Nephron progenitor cell (in vitro differentiated cells): ENCODE data around the gene DCAF12.

Source experiments
- DNase-seq: peaks from one replicate; pipeline ENCODE4 v3.0.0; 2021
- H3K27ac Mint-ChIP-seq: 2 replicates; pipeline ENCODE4 v1.8.0; 2021; ENCODE audit warnings: mild to moderate bottlenecking, moderate library complexity, mixed read lengths
- H3K27me3 Mint-ChIP-seq: 2 replicates; pipeline ENCODE4 v1.8.0; 2021; ENCODE audit warnings: mild to moderate bottlenecking, low read depth, mixed read lengths; ENCODE audit not compliant: poor library complexity
- H3K36me3 Mint-ChIP-seq: 2 replicates; pipeline ENCODE4 v1.8.0; 2021; ENCODE audit warnings: low read depth, mixed read lengths
- H3K4me1 Mint-ChIP-seq: 2 replicates; pipeline ENCODE4 v1.8.0; 2021; ENCODE audit warnings: mixed read lengths
- H3K4me3 Mint-ChIP-seq: 2 replicates; pipeline ENCODE4 v1.8.0; 2021; ENCODE audit warnings: mild to moderate bottlenecking, moderate library complexity, mixed read lengths
- H3K9me3 Mint-ChIP-seq: 2 replicates; pipeline ENCODE4 v1.8.0; 2021; ENCODE audit warnings: mild to moderate bottlenecking, moderate library complexity, mixed read lengths
- TF ChIP-seq, protein P1 (sequence below): fragments of 200-600 bp; sonication (generic); IDR thresholded peaks from 2 replicates; pipeline ENCODE4 v1.5.0; 2021; ENCODE audit warnings: antibody characterized with exemption

Gene DCAF12

DNA sequence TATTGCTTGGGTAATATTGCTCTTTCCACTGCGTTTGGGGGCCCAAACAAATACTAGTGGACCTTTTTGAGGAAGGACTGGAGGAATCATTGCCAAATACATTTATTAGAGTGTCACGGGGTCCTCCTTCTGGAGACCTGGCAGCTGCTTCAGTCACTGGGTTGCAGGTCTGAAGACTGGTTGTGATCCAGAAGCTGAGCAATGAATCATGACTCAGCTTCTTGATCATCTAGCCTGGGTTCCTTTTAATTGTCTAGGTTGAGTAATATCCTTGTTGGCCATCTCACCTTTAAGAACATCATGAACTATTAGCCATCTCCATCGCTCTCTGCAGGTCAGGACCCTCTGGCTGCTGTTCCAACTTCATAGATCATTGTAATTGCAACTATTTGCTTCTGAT is 36.9 kb upstream of the DCAF12 start:
- H3K36me3 Mint-ChIP-seq = no peaks in the 10 kb centered on the region
- no peaks in the 10 kb centered on the region for H3K9me3 Mint-ChIP-seq
- H3K27ac Mint-ChIP-seq = no peak overlapping the region
- H3K4me1 Mint-ChIP-seq = peaks cover 3% of the 10 kb centered on the region
- TF ChIP-seq, protein P1, sequence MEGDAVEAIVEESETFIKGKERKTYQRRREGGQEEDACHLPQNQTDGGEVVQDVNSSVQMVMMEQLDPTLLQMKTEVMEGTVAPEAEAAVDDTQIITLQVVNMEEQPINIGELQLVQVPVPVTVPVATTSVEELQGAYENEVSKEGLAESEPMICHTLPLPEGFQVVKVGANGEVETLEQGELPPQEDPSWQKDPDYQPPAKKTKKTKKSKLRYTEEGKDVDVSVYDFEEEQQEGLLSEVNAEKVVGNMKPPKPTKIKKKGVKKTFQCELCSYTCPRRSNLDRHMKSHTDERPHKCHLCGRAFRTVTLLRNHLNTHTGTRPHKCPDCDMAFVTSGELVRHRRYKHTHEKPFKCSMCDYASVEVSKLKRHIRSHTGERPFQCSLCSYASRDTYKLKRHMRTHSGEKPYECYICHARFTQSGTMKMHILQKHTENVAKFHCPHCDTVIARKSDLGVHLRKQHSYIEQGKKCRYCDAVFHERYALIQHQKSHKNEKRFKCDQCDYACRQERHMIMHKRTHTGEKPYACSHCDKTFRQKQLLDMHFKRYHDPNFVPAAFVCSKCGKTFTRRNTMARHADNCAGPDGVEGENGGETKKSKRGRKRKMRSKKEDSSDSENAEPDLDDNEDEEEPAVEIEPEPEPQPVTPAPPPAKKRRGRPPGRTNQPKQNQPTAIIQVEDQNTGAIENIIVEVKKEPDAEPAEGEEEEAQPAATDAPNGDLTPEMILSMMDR = no peak
- peaks cover 6% of the 10 kb centered on the region for H3K27me3 Mint-ChIP-seq
- H3K4me3 Mint-ChIP-seq = no peak overlapping the region
- no peak for DNase-seq

- peaks cover 7% of the 10 kb centered on the region for H3K27me3 Mint-ChIP-seq
- no peaks in the 10 kb centered on the region for H3K36me3 Mint-ChIP-seq
- H3K4me3 Mint-ChIP-seq = no peak overlapping the region
- DNase-seq = no peak
- H3K4me1 Mint-ChIP-seq = peaks cover 31% of the 10 kb centered on the region
- no peak overlapping the region for H3K27ac Mint-ChIP-seq
- no peaks in the 10 kb centered on the region for H3K9me3 Mint-ChIP-seq
- TF ChIP-seq, protein P1 = no peak
Observed at GRCh38 chr9:34158362-34158869, 31.9 kb upstream of the DCAF12 start.

DNA sequence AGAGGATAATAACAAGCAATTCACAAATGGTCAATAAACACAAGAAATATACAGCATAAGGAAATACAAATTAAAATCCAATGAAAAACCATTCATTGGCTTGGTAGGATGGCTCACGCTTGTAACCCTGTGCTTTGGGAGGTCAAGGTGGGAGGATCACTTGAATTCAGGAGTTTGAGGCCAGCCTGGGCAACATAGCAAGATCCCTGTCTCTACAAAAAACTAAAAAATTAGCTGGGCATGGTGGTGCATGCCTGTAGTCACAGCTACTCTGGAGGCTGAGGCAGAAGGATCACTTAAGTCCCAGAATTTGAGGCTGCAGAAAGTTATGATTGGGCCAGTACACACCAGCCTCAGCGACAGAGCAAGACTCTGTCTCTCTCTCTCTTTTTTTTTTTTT is 31.4 kb upstream of the DCAF12 start:
- H3K4me3 Mint-ChIP-seq = no peak overlapping the region
- TF ChIP-seq, protein P1 = no peak
- peaks cover 34% of the 10 kb centered on the region for H3K4me1 Mint-ChIP-seq
- H3K27ac Mint-ChIP-seq = no peak overlapping the region
- DNase-seq = no peak
- H3K9me3 Mint-ChIP-seq = no peaks in the 10 kb centered on the region
- H3K27me3 Mint-ChIP-seq = peaks cover 7% of the 10 kb centered on the region
- no peaks in the 10 kb centered on the region for H3K36me3 Mint-ChIP-seq

DNA sequence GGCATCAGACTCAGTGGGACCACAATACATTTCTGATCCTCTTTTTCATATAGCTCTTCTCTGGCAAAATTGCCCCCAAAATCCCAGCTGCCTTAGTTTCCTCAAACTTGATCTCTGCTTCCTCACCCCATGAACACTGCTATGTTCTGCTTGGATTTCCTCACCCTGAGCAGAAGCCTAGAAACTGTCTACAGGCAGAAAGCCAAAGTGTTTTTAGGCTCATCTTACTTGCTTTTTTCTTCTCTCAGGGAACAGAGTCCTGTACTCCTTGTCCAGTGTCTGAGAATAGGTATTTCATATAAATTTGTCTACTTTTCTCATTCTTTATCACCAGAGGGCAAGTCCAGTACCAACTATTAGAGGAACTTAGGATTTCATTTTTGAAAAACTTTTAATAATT is 30.8 kb upstream of the DCAF12 start:
- Mint-ChIP-seq H3K4me3 (no peak overlapping the region), H3K4me1 (peaks cover 34% of the 10 kb centered on the region)

GRCh38 chr9:34154057-34154456 is 27.6 kb upstream of the DCAF12 start:
- H3K9me3 Mint-ChIP-seq = no peaks in the 10 kb centered on the region
- no peaks in the 10 kb centered on the region for H3K36me3 Mint-ChIP-seq
- peaks cover 40% of the 10 kb centered on the region for H3K4me1 Mint-ChIP-seq
- H3K4me3 Mint-ChIP-seq = no peak overlapping the region
- TF ChIP-seq, protein P1 = no peak
- no peak for DNase-seq
- H3K27ac Mint-ChIP-seq = no peak overlapping the region
- peaks cover 5% of the 10 kb centered on the region for H3K27me3 Mint-ChIP-seq

More for the DNA sequence above, 30.8 kb upstream of the DCAF12 start:
- DNase-seq = no peak
- H3K36me3 Mint-ChIP-seq = no peaks in the 10 kb centered on the region
- TF ChIP-seq, protein P1 = no peak
- H3K27ac Mint-ChIP-seq = peak overlapping the region; percentile 71
- H3K9me3 Mint-ChIP-seq = no peaks in the 10 kb centered on the region
- peaks cover 6% of the 10 kb centered on the region for H3K27me3 Mint-ChIP-seq

GRCh38 chr9:34151398-34151797 is 24.9 kb upstream of the DCAF12 start:
- H3K27ac Mint-ChIP-seq = peak overlapping the region; percentile 96
- no peaks in the 10 kb centered on the region for H3K9me3 Mint-ChIP-seq
- H3K27me3 Mint-ChIP-seq = no peaks in the 10 kb centered on the region
- TF ChIP-seq, protein P1 = no peak
- H3K36me3 Mint-ChIP-seq = no peaks in the 10 kb centered on the region
- H3K4me1 Mint-ChIP-seq = peaks cover 22% of the 10 kb centered on the region
- DNase-seq = no peak
- H3K4me3 Mint-ChIP-seq = no peak overlapping the region
